ENCODE measurements around the gene TRIM2. TPM values are rescaled to one million over a fixed set of nuclear protein-coding genes. Genes with fewer than 3 reads are reported as not detected.

TRIM2 gene
- total RNA-seq, 1 experiment from 2014 or later: 93.2 TPM

DNA sequence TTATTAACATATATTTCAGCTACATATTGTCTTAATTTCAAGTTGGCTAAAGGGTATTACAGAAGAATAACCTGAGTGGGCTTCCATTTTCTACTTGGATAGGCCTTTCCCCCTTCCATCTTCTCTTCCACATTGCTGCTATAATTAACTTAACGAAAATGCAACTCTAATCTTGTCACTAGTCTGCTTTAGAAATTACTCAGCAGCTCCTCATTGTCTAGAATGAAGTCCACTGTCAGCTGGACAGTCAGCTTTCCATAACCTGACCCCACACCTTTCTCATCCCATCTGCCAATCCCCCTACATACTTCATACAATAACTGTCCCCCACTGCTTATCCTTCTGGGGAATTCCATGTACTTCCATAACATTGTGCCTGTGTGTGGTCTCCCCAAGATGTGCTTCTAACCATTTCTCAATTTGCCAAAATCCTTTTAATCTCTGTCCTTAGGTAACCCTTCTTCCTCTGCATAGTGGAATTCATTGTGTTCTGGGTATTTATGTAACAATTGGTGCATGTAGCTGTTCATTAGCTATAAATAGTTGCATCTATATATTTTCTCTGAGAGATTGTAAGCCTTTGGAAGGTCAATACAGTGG lies 145.1 kb downstream of the TRIM2 start:
- BruUV-seq (replicated peaks): no TSS peak
- DNase-seq (ENCODE audit: low spot score): no peak
- H3K4me3 ChIP-seq (ENCODE audit: low read depth, low read length, poor library complexity, severe bottlenecking): no peak overlapping the region
- peaks cover 33% of the 10 kb centered on the region for H3K4me1 ChIP-seq (ENCODE audit: insufficient read depth, low read length, poor library complexity, severe bottlenecking)
- ChIA-PET CTCF (no interaction called here), POLR2A (ENCODE audit: low non-redundant PET) (no interaction called here)
- H3K27me3 ChIP-seq (replicated peaks; ENCODE audit: insufficient read depth, low read depth, low read length, poor library complexity): no peaks in the 10 kb centered on the region
- H3K9me3 ChIP-seq (ENCODE audit: low read depth, low read length, poor library complexity, severe bottlenecking): no peaks in the 10 kb centered on the region
- peaks cover 18% of the 10 kb centered on the region for H3K36me3 ChIP-seq (ENCODE audit: insufficient read depth, low read length, poor library complexity, severe bottlenecking)
- TF ChIP-seq, protein P1, sequence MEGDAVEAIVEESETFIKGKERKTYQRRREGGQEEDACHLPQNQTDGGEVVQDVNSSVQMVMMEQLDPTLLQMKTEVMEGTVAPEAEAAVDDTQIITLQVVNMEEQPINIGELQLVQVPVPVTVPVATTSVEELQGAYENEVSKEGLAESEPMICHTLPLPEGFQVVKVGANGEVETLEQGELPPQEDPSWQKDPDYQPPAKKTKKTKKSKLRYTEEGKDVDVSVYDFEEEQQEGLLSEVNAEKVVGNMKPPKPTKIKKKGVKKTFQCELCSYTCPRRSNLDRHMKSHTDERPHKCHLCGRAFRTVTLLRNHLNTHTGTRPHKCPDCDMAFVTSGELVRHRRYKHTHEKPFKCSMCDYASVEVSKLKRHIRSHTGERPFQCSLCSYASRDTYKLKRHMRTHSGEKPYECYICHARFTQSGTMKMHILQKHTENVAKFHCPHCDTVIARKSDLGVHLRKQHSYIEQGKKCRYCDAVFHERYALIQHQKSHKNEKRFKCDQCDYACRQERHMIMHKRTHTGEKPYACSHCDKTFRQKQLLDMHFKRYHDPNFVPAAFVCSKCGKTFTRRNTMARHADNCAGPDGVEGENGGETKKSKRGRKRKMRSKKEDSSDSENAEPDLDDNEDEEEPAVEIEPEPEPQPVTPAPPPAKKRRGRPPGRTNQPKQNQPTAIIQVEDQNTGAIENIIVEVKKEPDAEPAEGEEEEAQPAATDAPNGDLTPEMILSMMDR (conservative IDR thresholded peaks at IDR 0.05; ENCODE audit: low read depth, low read length): no peak
- intact Hi-C loops (cut with micrococcal nuclease; ENCODE audit: unreplicated experiment): loop anchor here (5.0 kb wide), 2 partner anchors 68 to 403 kb away; no protein-coding TSS in a partner anchor
- H3K27ac ChIP-seq (ENCODE audit: low read depth, low read length, poor library complexity, severe bottlenecking): no peak overlapping the region

DNA sequence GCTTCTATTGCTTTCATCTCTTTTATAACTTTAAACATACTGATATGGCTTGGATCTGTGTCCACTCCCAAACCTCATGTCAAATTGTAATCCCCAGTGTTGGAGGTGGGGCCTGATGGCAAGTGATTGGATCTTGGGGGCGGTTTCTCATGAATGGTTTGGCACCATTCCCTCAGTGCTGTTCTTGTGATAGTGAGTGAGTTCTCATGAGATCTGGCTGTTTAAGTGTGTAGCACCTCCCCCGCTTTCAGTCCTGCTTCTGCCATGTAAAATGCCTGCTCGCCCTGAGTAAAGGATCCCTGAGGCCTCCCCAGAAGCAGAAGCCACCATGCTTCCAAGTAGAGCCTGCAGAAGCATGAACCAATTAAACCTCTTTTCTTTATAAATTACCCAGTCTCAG lies 157.9 kb downstream of the TRIM2 start:
- Histone ChIP-seq H3K4me3 (ENCODE audit: low read depth, low read length, poor library complexity, severe bottlenecking) (no peak overlapping the region), H3K4me1 (ENCODE audit: insufficient read depth, low read length, poor library complexity, severe bottlenecking) (no peaks in the 10 kb centered on the region), H3K36me3 (ENCODE audit: insufficient read depth, low read length, poor library complexity, severe bottlenecking) (peaks cover 46% of the 10 kb centered on the region), H3K27me3 (replicated peaks; ENCODE audit: insufficient read depth, low read depth, low read length, poor library complexity) (no peaks in the 10 kb centered on the region), H3K9me3 (ENCODE audit: low read depth, low read length, poor library complexity, severe bottlenecking) (no peaks in the 10 kb centered on the region), H3K27ac (ENCODE audit: low read depth, low read length, poor library complexity, severe bottlenecking) (no peak overlapping the region)
- intact Hi-C loops (cut with micrococcal nuclease; ENCODE audit: unreplicated experiment): no loop called here
- peak; percentile 53 for DNase-seq (ENCODE audit: low spot score)
- ChIA-PET CTCF (no interaction called here), POLR2A (ENCODE audit: low non-redundant PET) (no interaction called here)
- BruUV-seq (replicated peaks): no TSS peak
- no peak for TF ChIP-seq EZH2 (IDR thresholded peaks at IDR 0.05; ENCODE audit: borderline replicate concordance, low read depth, low read length, poor library complexity, severe bottlenecking)
- TF ChIP-seq, protein P1 (conservative IDR thresholded peaks at IDR 0.05; ENCODE audit: low read depth, low read length): no peak

DNA sequence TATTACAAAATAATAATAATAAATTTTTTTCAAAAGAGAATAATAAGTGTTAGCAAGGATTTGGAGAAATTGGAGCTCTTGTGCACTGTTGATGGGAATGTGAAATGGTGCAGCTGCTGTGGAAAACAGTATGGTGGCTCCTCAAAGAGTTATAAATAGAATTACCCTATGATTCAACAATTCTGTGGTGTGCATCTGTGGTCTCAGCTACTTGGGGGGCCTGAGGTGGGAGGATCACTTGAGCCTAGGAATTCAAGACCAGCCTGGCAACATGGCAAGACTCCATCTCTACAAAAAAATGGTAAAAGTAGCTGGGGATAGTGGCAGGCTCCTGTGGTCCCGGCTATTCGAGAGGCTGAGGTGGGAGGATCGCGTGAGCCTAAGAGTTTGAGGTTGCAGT lies 159.8 kb downstream of the TRIM2 start:
- TF ChIP-seq, protein P1 (conservative IDR thresholded peaks at IDR 0.05; ENCODE audit: low read depth, low read length): no peak
- no peak for TF ChIP-seq EZH2 (IDR thresholded peaks at IDR 0.05; ENCODE audit: borderline replicate concordance, low read depth, low read length, poor library complexity, severe bottlenecking)
- intact Hi-C loops (cut with micrococcal nuclease; ENCODE audit: unreplicated experiment): no loop called here
- ChIA-PET CTCF (no interaction called here), POLR2A (ENCODE audit: low non-redundant PET) (no interaction called here)
- Histone ChIP-seq H3K36me3 (ENCODE audit: insufficient read depth, low read length, poor library complexity, severe bottlenecking) (peaks cover 50% of the 10 kb centered on the region), H3K27me3 (replicated peaks; ENCODE audit: insufficient read depth, low read depth, low read length, poor library complexity) (no peaks in the 10 kb centered on the region), H3K4me3 (ENCODE audit: low read depth, low read length, poor library complexity, severe bottlenecking) (no peak overlapping the region), H3K9me3 (ENCODE audit: low read depth, low read length, poor library complexity, severe bottlenecking) (no peaks in the 10 kb centered on the region), H3K4me1 (ENCODE audit: insufficient read depth, low read length, poor library complexity, severe bottlenecking) (no peaks in the 10 kb centered on the region), H3K27ac (ENCODE audit: low read depth, low read length, poor library complexity, severe bottlenecking) (no peak overlapping the region)
- no peak for DNase-seq (ENCODE audit: low spot score)
- no TSS peak for BruUV-seq (replicated peaks)

All from A673 (cell line).